Measurements from ENCODE around the gene IDH1.

- TF ChIP-seq CTCF (IDR thresholded peaks at IDR 0.05), result no peak
- no peak for TF ChIP-seq POLR2A (IDR thresholded peaks at IDR 0.05)
- no peak for TF ChIP-seq EP300 (IDR thresholded peaks at IDR 0.05)
- no peak for TF ChIP-seq POLR2AphosphoS5 (IDR thresholded peaks at IDR 0.05)
Measured at GRCh38 chr2:208245746-208246145, 9.1 kb downstream of the IDH1 start.
